OCI-LY7 (cell line): ENCODE data around the gene ADD3. TPM values are rescaled to one million over a fixed set of nuclear protein-coding genes. Genes with fewer than 3 reads are reported as not detected.

Source experiments
- BruUV-seq: library from RNA; stranded (reverse); fragments of 400-500 nt; replicated peaks from 2 replicates; lab custom pipeline; 2021; lab: Mats Ljungman, UMichigan
- CTCF ChIA-PET: fragments of 300-600 bp; sonication (Branson Sonifier 250); formaldehyde crosslinking; loops from one replicate; lab custom pipeline; 2022; ENCODE audit warnings: antibody characterized with exemption; ENCODE audit not compliant: unreplicated experiment; lab: Charles Lee
- POLR2A ChIA-PET: fragments of 300-600 bp; sonication (Branson Sonifier 250); formaldehyde crosslinking; loops from one replicate; lab custom pipeline; 2022; ENCODE audit warnings: antibody characterized with exemption; lab: Charles Lee
- DNase-seq: peaks from one replicate; pipeline ENCODE4 v3.0.0-alpha.2; 2015; ENCODE audit warnings: low spot score
- H2AFZ ChIP-seq: fragments of 200-600 bp; sonication (generic), shearing (Covaris generic); 2 replicates; pipeline ENCODE4 v1.6.1; 2014; ENCODE audit warnings: mild to moderate bottlenecking, antibody characterized with exemption, low read length, moderate library complexity
- H3K27ac ChIP-seq: fragments of 200-600 bp; sonication (generic); 2 replicates; pipeline ENCODE4 v1.5.1; 2014; ENCODE audit warnings: mixed run types, low read depth, mild to moderate bottlenecking, moderate library complexity, low read length, inconsistent platforms; ENCODE audit not compliant: poor library complexity, severe bottlenecking
- H3K36me3 ChIP-seq: fragments of 200-600 bp; sonication (generic); 2 replicates; pipeline ENCODE4 v1.6.1; 2014; ENCODE audit warnings: mild to moderate bottlenecking, antibody characterized with exemption, low read length, moderate library complexity, mixed read lengths; ENCODE audit not compliant: insufficient read depth
- H3K4me1 ChIP-seq: fragments of 200-600 bp; sonication (generic); 2 replicates; pipeline ENCODE4 v1.5.1; 2014; ENCODE audit warnings: mild to moderate bottlenecking, low read length; ENCODE audit not compliant: insufficient read depth, poor library complexity, severe bottlenecking
- H3K4me2 ChIP-seq: fragments of 200-600 bp; sonication (generic); 2 replicates; pipeline ENCODE4 v1.6.1; 2014; ENCODE audit warnings: mild to moderate bottlenecking, low read length
- H3K4me3 ChIP-seq: fragments of 200-600 bp; sonication (generic); 2 replicates; pipeline ENCODE4 v1.5.1; 2014; ENCODE audit warnings: mild to moderate bottlenecking, low read depth, low read length; ENCODE audit not compliant: poor library complexity, severe bottlenecking
- H3K79me2 ChIP-seq: fragments of 200-600 bp; sonication (generic); 2 replicates; pipeline ENCODE4 v1.6.1; 2016; ENCODE audit warnings: low read depth, mild to moderate bottlenecking, low read length, moderate library complexity, mixed read lengths; ENCODE audit not compliant: insufficient read depth
- H3K9me2 ChIP-seq: fragments of 200-600 bp; sonication (generic); 2 replicates; pipeline ENCODE4 v1.6.1; 2016; ENCODE audit warnings: mild to moderate bottlenecking, low read length, mixed read lengths; ENCODE audit not compliant: insufficient read depth
- H3K9me3 ChIP-seq: fragments of 200-600 bp; sonication (generic); 2 replicates; pipeline ENCODE4 v1.6.1; 2014; ENCODE audit warnings: mild to moderate bottlenecking, mixed run types, low read length, mixed read lengths
- H4K20me1 ChIP-seq: fragments of 200-600 bp; sonication (generic); 2 replicates; pipeline ENCODE4 v1.6.1; 2014; ENCODE audit warnings: mild to moderate bottlenecking, antibody characterized with exemption, low read length, moderate library complexity, mixed read lengths; ENCODE audit not compliant: insufficient read depth
- EZH2phosphoT487 ChIP-seq: fragments of 200-600 bp; sonication (generic); IDR thresholded peaks from 2 replicates; pipeline ENCODE4 v1.6.1; 2018; ENCODE audit warnings: low read depth, borderline replicate concordance, mild to moderate bottlenecking, mixed run types, antibody characterized with exemption, low read length, moderate library complexity, mixed read lengths
- intact Hi-C: fragments of 100-400 bp; cut with micrococcal nuclease; formaldehyde crosslinking; loops from one replicate; pipeline ENCODE4 v1.10.0; 2022; ENCODE audit not compliant: unreplicated experiment
- total RNA-seq, 2 experiments: library from RNA; depleted of rRNA in 1 of 2; stranded (reverse); fragments of >200 nt in 1 of 2; shearing (Covaris generic) in 1 of 2; gene quantifications; 2 replicates each; pipeline ENCODE4 v1.2.3, GENCODE V29; 2014 to 2022
- TF ChIP-seq, protein P1 (sequence below): fragments of 200-600 bp; sonication (generic); conservative IDR thresholded peaks from 2 replicates; pipeline ENCODE4 v1.5.1; 2014; ENCODE audit warnings: mild to moderate bottlenecking, antibody characterized with exemption, low read length, moderate library complexity, mixed read lengths

ADD3 gene
- total RNA-seq, 2 experiments from 2014 or later = 75.8 to 89.7 TPM

DNA sequence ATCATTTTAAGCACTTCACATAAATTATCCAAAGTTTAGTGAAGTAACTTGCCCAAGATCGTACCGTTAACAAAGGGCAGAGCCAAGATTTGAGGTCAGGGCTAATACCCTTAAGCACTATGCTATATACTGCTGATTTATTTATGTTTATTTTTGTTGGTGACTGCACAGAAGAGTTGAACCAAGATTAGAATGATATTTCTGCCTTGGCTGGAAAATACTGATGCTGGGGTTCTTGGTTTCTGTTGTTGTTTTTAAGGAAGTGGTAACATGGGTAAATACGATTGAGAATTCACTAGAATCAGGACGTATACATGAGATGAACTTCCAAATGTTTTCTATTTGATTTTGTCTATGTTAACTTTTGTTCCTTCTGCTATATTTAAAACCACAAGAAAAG lies 9.3 kb downstream of the ADD3 start:
- Histone ChIP-seq H2AFZ (no peak overlapping the region), H3K4me1 (peaks cover 28% of the 10 kb centered on the region), H3K4me2 (peak overlapping the region; percentile 28; the same call in 1 of the 2 replicates), H3K36me3 (no peaks in the 10 kb centered on the region), H3K4me3 (no peak overlapping the region), H3K79me2 (peaks cover 88% of the 10 kb centered on the region), H3K27ac (no peak overlapping the region), H3K9me3 (no peaks in the 10 kb centered on the region), H3K9me2 (no peaks in the 10 kb centered on the region), H4K20me1 (peaks cover 13% of the 10 kb centered on the region; the same call in 1 of the 2 replicates)
- BruUV-seq = no TSS peak
- no peak for DNase-seq
- TF ChIP-seq EZH2phosphoT487 = no peak
- TF ChIP-seq, protein P1, sequence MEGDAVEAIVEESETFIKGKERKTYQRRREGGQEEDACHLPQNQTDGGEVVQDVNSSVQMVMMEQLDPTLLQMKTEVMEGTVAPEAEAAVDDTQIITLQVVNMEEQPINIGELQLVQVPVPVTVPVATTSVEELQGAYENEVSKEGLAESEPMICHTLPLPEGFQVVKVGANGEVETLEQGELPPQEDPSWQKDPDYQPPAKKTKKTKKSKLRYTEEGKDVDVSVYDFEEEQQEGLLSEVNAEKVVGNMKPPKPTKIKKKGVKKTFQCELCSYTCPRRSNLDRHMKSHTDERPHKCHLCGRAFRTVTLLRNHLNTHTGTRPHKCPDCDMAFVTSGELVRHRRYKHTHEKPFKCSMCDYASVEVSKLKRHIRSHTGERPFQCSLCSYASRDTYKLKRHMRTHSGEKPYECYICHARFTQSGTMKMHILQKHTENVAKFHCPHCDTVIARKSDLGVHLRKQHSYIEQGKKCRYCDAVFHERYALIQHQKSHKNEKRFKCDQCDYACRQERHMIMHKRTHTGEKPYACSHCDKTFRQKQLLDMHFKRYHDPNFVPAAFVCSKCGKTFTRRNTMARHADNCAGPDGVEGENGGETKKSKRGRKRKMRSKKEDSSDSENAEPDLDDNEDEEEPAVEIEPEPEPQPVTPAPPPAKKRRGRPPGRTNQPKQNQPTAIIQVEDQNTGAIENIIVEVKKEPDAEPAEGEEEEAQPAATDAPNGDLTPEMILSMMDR = no peak
- POLR2A ChIA-PET = no interaction called here
- intact Hi-C loops = no loop called here
- CTCF ChIA-PET = no interaction called here

DNA sequence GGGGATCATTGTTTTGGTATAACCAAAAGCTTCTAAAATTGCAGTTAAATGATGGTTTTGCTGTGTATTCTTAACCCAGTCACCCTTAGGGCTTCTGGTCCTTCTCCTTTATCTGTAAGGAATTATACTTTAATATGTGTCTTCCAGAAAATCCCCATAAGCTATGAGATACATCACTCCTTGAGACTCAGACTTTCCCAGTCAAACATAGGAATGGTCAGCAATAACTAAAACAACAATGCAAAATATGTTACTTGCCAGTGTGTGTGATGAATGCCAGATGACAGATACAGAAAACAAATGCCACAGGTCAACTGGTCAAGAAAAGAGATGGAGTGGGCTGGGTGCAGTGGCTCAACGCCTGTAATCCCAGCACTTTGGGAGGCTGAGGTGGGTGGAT lies 10.1 kb downstream of the ADD3 start:
- H3K9me2 ChIP-seq = no peaks in the 10 kb centered on the region
- no peak overlapping the region for H2AFZ ChIP-seq
- H4K20me1 ChIP-seq = peaks cover 13% of the 10 kb centered on the region; the same call in 1 of the 2 replicates
- ChIA-PET CTCF (no interaction called here), POLR2A (interaction anchor here (0.7 to 1.1 kb wide), 3 partner anchors 10 to 133 kb away, joined by 3 to 5 read pairs (median 4); partner anchors contain the start of gene ADD3)
- peaks cover 24% of the 10 kb centered on the region for H3K4me1 ChIP-seq
- TF ChIP-seq EZH2phosphoT487 = no peak
- TF ChIP-seq, protein P1 = no peak
- no peak overlapping the region for H3K4me3 ChIP-seq
- no TSS peak for BruUV-seq
- no peaks in the 10 kb centered on the region for H3K9me3 ChIP-seq
- H3K4me2 ChIP-seq = no peak overlapping the region
- no peaks in the 10 kb centered on the region for H3K36me3 ChIP-seq
- intact Hi-C loops = no loop called here
- DNase-seq = no peak
- no peak overlapping the region for H3K27ac ChIP-seq
- H3K79me2 ChIP-seq = peaks cover 88% of the 10 kb centered on the region

DNA sequence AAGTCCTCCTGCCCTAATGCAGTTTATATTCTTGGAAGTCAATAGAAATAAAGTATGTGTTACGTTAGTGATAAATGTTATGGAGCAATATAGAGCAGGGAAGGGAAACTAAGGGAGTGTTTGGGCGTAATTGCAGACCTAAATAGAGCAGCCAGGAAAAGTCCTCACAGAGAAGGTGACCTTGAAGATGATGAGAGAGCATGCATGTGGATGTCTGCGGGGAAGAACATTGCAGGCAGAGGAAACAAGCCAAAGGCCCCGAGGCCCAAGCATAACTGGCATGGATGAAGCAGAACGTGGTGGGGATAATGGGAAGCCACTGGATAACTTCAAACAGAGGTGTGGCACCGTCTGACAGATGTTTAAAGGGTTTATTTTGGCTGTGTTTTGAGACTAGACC lies 12.5 kb downstream of the ADD3 start:
- Histone ChIP-seq H3K4me3 (no peak overlapping the region), H3K4me2 (no peak overlapping the region), H2AFZ (no peak overlapping the region), H3K36me3 (no peaks in the 10 kb centered on the region), H3K9me2 (no peaks in the 10 kb centered on the region), H3K4me1 (peaks cover 12% of the 10 kb centered on the region), H3K79me2 (peaks cover 89% of the 10 kb centered on the region), H4K20me1 (peaks cover 13% of the 10 kb centered on the region; the same call in 1 of the 2 replicates), H3K27ac (no peak overlapping the region), H3K9me3 (no peaks in the 10 kb centered on the region)
- CTCF ChIA-PET = no interaction called here
- BruUV-seq = no TSS peak
- DNase-seq = no peak
- no peak for TF ChIP-seq EZH2phosphoT487
- TF ChIP-seq, protein P1 = no peak
- POLR2A ChIA-PET = no interaction called here
- intact Hi-C loops = no loop called here
